Muscle of arm (tissue), 12 donors: ENCODE measurements around the gene ANKFN1. TPM values are rescaled to one million over a fixed set of nuclear protein-coding genes. Genes with fewer than 3 reads are reported as not detected.
"Not testable (repeated sequence)": the region's sequence is repeated elsewhere in the genome, so short reads cannot be mapped to it uniquely, and the experiment has no call there.

ENCODE experiments used
- DNase-seq: peaks from one replicate; pipeline ENCODE4 v3.0.0-alpha.2; 2013
- polyA plus RNA-seq, 12 donors: library from polyadenylated mRNA; unstranded; fragments of 120-200 nt; gene quantifications; one replicate each; pipeline ENCODE4 v1.2.1, GENCODE V29; 2013; ENCODE audit not compliant: insufficient read length in 12 of 12

Gene ANKFN1
- polyA plus RNA-seq, 12 donors = 0.15 to 12.4 (median 2.1) TPM; not detected in 2

DNA sequence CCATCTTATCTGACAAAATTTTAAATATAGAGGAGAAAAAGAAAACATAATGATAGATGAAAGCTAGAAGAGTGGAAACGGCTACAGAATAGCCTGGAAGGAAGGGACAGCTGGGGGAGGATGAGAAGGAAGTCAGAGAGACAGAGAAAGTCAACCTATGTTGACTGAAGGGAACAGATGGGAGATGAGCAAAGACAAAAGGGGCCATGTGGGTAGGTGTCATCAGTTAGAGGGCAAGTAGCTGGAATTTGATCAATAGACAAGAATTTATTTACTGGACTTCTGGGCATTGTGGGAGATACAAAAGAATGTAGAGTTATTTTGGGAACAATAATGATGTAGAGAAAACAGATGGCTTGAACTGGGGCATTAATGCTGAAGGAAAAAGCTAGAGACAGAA lies 194.4 kb downstream of the ANKFN1 start:
- no peak for DNase-seq

DNA sequence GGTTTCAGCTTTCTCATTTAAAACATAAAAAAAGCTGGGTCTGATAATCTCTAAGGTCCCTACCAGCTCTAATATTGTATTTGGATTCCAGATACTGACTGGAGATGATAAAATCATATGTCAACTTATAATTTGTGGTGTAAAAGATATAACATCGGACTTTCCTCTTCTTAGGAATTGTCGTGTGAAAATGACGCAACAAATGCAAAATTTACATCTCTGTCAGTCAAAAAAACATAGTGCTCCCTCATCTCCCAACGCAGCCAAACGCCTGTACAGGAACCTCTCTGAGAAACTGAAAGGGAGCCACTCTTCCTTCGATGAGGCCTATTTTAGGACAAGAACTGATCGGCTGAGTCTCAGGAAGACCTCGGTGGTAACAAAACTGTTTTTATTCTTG lies 197.3 kb downstream of the ANKFN1 start:
- no peak for DNase-seq

DNA sequence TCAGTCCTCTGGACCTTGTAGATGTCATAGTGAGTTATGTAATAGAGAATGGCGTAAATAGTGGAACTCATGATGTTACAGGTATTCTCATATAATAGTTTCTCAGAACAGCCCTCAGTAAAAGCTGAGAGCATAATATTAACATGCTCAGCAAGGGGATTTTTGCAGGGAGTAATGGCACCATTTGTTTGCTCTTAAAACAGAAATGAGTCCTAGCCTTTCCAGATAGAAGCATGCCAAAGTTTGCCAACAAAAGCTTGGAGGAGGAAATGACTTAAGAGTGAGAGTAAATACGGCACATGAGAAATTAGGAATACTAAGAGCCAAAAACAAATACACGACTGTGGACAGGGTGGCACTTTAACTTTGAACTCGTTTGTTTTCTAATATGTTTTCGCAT lies 198.4 kb downstream of the ANKFN1 start:
- DNase-seq = no peak

DNA sequence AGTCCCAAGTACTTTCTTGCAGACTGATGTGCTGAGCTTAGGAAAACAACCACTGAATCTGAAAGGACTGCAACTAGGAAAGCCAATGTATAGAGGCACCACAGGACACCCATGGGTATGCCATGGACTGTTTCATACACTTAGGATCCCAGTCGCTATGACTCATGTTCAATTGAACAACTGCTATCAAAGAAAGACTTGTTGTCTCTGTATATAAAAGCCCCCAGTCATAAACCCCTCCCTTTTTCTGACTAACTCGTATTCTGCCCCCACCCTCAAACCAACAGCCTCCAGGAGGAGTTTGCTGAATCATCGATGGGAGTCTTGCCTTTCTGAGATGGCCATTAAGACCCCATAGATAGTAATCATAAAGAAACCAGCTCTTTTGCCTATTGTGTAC lies 205.4 kb downstream of the ANKFN1 start:
- DNase-seq = no peak

DNA sequence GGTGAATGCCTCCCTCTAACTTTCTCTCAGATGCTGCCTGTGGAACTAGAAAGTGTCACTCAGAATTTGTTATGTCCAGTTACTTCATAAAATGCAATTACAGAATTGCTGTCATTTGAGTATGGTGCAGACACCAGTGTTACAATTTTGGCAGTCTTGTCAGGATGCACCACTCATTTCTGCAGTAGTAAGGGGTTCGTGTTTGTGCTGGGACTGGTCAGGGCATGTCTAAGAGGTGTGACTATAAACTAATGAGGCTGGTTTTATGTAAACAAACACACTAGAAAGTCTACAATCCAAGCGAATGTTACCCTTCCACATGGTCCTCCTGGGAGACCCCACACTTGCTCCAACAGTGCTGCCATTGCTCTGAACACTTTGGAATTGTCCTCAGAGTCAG lies 206.2 kb downstream of the ANKFN1 start:
- DNase-seq = no peak

DNA sequence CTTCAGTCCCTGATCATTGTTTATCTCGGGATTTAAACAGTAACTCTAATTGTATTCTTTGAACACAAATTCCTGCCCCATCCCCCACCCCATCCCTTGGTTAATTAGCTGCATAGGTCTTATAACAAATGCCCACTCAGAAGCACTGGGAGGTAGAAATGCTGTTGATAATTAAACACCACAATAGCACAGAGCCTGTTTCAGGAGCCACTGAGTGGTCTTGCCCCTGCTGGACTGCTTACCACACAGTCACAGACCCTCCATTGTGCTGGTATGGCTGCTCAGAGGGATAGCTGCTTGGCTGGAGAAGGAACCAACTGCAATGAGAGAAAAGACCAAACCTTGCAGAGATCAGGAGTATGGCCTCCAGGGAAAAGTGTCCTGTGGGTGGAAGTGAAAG lies 214.1 kb downstream of the ANKFN1 start:
- no peak for DNase-seq

DNA sequence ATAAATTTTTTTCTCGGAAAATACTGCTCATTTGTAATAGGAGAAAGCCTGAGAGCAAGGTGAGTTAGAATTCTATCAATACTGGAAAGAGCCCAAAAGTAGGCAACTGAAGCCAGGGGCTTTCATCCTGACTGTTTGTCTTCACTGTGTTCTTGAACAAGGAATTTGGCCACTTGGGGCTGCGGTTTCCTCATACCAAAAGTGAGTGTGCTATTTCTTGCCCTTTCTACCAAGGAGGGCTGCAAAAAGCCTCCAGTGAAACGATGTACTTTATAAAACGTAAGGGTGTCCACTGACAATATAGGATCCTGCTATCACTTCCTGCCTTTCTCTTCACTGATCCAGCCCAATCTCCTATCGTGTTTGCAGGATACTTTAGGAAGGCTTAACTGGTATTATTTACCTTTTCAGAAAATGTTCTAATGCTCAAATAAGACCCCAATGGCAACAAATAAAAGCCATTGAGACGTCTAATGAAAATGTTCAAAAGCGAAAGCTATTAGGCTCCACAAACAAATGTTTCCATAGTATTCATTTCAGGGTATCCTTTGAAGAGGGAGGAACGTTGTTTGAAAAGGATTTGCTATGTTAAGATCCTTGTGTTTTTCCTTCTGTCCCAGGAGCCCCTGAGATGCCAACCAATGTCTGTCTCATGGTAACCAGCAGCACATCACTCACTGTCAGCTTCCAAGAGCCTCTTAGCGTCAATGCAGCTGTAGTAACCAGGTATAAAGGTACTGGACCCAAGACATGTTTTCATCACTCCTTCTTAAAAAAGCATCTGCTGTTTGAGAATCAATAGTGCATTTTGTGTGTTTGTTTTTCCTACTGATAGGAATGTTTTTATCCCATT lies 220.9 kb downstream of the ANKFN1 start:
- DNase-seq = no peak

DNA sequence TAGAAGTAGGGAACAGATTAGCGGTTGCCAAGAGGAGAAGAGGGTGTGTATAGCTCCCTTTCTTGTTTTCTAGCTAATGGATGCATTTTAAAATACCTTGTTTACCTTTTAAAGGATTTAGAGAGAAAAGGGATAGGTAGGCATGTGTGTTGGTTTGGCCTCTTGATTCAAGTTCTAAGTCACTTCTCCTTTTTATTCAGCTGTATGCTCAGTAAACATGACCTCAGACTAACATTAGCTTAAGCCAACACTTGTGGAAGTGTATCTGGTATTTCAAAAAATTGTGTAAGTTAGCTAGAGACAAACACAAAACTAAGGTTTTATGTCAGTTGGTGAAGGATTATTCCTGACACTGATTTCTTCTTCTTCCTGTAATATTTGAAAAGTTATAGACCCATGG lies 236.1 kb downstream of the ANKFN1 start:
- no peak for DNase-seq

DNA sequence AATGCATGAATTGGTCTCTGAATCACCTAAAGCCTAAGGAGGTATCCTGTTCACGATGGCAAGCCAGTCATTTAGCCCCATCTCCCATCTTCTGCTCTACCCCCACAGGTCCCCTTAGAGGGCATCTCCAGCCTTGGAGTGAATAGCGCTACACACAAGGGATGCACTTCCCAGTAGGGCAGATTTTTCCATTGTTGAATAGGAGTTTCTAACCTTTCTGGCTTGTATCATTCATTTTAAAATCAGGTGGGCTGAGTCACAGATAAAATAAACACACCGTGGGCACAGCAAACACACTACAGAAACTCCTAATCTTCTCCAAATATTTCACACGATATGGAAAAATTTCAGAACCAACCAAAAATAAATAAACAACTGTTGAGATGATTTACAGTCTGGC lies 239.0 kb downstream of the ANKFN1 start:
- DNase-seq = no peak

DNA sequence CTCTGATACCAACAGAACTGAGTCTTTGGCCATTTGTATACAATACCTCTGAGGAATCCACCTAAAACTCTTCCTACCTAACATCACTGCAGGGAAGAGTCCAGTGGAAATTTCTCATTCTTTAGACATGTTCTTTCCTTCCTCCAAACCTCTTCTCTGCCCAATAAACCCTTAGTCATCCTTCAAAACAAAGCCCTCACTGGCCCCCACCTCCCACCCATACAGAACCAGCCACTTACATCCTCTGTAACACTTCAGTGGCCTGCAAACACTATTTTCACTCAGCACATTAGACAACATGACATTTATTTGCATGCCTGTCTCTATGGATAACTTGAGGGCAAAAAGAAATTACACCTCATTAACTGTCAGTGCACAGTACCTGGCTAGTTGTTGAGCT lies 239.9 kb downstream of the ANKFN1 start:
- DNase-seq = no peak

DNA sequence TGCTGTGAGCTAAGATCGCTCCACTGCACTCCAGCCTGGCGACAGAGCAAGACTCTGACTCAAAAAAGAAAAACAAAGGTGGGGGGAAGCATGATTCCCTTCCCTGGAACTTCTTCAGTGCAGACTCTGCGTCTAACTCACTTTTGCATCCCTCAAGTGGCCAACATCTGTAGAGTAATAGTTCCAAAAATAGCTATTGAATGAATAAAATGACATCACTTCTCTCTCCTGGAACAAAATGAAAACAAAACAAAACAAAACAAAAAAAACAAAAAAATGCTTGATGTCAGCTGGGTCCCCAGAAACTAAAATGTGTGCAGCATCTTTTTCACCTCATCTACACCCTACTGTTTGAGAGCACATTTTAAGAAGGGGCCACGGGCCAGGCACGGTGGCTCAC lies 242.5 kb downstream of the ANKFN1 start:
- no peak for DNase-seq

DNA sequence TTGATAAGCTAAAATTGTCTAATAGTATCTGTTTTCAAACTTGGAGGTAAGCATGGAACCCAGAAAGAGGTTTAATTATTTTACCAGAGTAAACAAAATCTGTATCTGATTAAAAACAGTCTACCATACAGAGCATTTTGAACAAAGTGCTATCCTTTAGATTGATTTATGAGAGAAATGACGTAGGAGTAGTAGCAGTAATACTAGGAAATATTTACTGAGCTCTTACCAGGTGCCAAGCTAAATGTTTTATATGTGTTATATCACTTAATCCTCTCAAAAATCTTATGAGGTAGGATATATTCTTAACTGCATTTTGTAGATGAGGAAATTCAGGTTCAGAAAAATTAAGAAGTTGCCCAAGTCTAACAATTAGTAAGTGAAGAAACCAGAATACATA lies 253.8 kb downstream of the ANKFN1 start:
- DNase-seq = no peak

DNA sequence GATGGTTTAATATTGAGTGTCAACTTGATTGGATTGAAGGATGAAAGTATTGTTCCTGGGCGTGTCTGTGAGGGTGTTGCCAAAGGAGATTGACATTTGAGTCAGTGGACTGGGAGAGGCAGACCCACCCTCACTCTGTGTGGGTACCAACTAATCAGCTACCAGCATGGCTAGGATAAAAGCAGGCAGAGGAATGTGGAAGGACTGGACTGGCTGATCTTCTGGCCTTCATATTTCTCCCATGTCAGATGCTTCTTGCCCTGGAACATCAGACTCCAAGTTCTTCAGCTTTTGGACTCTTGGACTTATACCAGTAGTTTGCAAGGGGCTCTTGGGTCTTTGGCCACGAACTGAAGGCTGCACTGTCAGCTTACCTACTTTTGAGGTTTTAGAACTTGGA lies 259.1 kb downstream of the ANKFN1 start:
- DNase-seq = not testable (repeated sequence)

DNA sequence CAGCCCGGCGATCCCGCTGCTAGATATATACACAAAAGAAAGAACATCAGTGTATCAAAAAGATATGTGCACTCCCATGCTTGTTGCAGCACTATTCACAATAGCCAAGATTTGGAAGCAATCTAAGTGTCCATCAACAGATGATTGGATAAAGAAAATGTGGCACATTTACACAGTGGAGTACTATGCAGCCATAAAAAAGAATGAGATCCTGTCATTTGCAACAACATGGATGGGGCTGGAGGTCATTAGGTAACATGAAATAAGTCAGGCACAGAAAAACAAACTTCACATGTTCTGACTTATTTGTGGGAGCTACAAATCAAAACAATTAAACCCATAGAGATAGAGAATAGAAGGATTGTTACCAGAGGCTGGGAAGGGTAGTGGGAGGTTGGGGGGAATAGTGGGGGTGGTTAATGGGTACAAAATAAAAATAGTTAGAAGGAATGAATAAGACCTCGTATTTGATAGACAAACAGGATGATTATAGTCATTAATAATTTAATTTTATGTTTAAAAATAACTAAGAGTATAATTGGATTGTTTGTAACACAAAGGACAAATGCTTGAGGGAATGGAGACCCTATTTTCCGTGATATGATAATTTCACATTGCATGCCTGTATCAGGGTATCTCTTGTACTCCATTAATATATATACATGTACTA lies 263.5 kb downstream of the ANKFN1 start:
- DNase-seq = no peak

DNA sequence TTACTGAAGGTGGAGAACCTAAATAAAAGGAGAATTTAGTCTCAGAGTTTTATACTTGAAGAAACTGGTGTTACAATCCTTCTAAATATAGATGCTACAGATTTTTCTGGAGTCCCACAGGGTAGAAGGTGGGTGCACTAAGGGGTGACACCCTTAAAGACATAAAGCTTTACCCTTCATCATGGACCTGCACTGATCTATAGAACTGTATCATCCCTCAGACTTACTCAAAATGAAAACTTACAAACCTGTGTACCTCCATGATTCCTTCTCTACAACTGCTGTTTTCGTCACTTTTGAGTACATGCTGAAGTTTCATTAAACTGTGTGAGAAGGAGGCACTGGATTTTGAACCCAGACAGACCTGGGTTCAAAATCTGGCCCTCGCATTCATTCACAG lies 270.7 kb downstream of the ANKFN1 start:
- no peak for DNase-seq

DNA sequence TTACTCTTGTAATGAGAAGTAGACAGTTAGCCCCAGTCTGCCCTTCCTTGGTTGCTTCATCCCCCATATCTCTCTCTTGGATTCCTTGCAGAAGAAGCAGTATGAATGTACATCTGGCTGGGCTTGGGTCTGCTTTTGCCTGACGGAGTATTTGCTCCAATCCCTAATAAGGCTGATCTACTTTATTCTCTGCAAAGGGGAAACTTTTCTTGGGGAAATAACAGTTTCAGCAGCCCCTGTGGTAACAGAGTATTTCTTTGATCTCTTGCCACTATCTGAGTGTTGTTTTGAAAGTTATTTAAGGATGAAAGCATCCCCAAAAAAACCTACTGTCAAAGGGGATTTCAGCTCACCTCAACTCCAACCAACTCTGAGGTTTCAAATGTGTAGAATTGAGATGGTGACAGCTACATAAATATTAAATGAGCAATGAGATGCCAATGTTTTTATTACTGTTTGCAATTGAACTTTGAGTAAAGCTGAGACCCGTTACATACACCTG lies 271.3 kb downstream of the ANKFN1 start:
- no peak for DNase-seq

DNA sequence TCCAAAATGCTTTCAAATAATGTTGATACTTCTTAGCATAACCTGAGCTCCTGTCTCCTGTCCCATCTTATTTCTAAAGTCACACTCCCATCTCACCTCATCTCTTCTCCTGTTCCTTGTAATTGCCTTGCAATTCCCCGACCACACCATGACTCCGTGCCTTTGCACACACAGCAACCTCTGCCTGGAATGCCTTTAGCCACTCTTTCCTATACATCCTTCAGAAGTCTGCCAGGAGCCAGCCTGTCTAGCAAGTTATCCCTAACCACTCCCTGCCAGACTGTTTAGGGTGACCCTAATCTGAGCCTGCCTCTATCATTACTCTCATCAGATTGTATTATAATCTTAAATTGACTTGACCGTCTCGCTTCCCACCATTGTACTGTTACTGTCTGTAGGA lies 272.2 kb downstream of the ANKFN1 start:
- DNase-seq = no peak

DNA sequence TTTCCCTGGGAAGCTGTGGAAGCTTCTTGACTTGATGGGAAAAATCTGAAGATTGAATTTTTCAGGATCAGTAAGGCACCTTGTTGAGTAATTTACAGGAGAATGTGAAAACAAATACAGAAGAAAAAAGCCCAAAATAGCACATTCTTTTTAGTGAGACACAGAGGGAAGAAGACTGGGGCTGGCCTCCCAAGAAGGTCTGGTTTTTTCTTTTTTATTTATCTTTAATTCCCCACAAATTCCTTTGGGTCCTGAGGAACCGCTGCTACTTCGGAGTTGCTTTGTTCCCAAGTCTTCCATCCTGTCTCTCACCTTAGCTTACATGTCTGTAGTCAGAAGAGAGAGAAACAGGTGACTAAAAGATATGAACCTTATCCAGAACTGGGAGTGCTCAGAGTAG lies 273.6 kb downstream of the ANKFN1 start:
- no peak for DNase-seq

DNA sequence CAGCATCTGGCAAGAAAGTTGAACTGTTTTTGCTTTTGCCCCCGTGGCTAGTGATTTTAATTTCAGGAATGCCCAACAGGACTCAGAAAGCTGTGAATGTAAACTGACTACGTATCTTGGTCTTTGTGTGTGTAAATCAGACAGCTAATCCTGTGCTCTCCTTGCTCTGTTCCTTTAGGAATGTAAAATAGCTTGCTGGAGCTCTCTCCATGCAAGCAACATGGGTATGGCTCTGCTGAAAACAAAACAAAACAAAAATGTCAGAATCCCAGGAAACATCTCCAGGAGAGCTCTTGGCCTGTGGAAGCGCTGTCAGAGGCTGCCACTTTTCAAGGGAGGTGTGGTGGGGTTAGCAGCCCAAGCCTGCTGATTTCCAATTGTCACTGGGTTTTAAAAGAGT lies 278.5 kb downstream of the ANKFN1 start:
- no peak for DNase-seq

DNA sequence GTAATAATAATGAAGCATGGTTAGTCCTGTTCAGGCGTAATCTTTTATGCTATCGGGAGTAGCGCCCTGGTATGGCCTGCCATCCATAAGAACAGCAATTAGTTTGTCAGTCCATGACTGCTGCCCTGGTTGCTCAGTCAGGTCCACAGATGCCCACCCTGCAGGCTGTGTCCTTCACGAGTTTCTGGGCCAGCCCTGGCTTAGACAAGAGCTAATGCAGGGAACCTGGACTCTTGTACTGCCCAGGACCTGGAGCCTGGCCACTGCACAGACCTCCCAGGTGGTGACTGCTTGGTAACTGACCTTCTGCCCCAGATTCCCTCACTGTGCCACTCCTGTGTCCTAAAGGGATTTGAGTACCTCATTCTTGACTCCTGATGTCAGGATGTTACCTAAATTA lies 279.2 kb downstream of the ANKFN1 start:
- DNase-seq = no peak

DNA sequence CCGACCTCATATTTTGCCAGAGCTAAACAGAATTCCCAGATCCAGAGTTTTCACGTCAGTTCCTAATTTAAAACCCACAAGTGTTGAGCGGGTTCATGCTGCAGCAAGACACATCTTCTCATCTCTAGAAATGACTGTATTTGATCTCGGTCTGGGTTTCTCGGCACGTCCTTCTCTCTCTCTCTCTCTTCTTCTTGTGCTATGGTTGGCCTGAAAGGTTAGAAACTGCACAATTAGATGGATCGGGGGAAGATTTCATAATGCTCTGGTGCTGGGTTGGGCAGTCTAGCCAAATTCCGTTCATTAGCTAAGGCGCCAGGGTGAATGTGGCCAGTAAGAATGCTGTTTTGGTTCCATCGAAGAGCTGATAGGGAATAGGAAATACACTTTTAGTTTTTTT lies 281.3 kb downstream of the ANKFN1 start:
- DNase-seq = no peak

DNA sequence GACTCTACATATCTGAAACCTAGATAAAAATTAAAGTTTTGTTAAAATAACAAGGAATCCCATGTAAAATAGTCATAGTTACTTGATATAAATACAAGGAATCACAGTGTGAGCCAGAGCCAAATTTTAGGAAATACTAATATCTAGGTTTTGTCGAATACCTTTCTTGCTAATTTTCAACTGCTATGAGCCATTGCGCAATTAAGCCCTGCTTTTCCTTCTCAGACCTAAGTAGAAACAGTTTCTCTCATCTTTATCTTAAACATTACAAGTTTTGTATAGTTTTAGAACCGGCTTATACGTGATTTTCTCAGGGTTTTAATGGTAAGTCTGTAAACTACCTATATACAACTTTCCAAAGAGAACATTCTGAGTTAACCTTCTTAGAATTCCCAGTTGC lies 282.9 kb downstream of the ANKFN1 start:
- no peak for DNase-seq

DNA sequence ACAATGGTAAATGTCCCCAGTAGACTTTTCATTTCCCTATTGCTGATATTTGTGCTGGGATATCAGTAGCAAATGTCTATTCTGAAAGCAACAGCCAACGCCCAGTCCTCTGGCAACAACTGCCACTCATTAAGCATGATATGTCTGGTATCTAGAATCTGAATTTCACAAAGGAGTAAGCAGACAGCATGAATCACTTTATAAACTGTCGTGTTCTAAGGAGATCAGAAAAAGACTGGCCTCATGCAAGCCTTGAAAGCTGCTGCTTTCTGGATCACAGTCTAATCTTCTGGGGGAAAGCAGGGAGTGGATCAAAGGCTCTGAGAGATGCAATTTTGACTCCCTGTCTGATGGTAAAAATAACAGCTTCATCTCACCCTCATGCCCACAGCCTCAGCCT lies 287.1 kb downstream of the ANKFN1 start:
- DNase-seq = no peak
